ENCODE data around the gene BRD3.

GRCh38 chr9:134028575-134029247 lies 39.1 kb downstream of the BRD3 start:
- TF ChIP-seq TAF1 (IDR thresholded peaks at IDR 0.05; ENCODE audit: borderline replicate concordance, low read depth, low read length) (no peak), POLR2A (IDR thresholded peaks at IDR 0.05; ENCODE audit: low read depth, low read length) (no peak), POLR2AphosphoS5 (IDR thresholded peaks at IDR 0.05; ENCODE audit: low read depth, low read length) (no peak)

All from GM12892 (cell line).